Activated CD4-positive, alpha-beta T cell treated with anti-CD3 and anti-CD28 coated beads for 24 hours (primary cell): Measurements from ENCODE around the gene HAGHL.

Experiments
- DNase-seq, 2 donors: peaks; one replicate each; pipeline ENCODE4 v3.0.0-alpha.2; 2020; ENCODE audit warnings: low read depth in 2 of 2

HAGHL gene

DNA sequence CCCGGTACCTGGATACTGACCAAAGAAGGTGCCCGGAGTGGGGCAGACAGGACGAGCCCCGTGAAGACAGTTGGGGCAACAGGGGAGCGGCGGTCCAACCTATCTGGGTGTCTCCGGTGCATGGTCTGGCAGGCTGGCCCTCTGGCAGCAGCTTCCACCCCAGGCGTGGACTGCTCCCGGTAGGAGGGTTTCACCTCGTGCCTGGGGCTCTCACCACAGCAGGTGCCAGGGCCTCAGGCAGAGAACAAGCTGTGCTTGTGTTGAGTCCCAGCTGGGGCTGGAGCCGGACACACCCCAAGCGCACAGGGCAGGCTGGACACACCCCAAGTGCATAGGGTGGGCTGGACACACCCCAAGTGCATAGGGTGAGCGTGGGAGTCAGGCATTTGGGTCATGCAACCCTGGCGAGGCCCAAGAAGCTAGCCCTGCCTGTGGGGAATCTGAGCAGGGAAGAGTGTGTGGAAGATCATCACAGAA is 19.8 kb upstream of the HAGHL start:
- no peak for DNase-seq

- DNase-seq: no peak
Observed at GRCh38 chr16:708019-708418, 18.9 kb upstream of the HAGHL start.

DNA sequence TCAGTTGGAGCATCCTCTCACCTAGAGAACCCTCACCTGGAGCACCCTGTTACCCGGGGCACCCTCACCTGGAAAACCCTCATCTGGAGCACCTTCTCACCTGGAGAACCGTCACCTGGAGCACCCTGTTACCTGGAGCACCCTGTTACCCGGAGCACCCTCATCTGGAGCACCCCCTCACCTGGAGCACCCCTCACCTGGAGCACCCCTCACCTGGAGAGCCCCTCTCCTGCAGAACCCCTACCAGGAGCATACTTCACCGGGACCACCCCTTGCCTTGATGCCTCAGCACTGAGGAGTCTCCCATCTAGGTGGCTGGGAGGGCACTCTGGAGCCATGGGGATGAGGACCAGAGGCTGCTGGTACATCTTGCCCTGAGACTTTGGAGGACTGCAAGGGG is 17.9 kb upstream of the HAGHL start:
- DNase-seq: no peak

DNA sequence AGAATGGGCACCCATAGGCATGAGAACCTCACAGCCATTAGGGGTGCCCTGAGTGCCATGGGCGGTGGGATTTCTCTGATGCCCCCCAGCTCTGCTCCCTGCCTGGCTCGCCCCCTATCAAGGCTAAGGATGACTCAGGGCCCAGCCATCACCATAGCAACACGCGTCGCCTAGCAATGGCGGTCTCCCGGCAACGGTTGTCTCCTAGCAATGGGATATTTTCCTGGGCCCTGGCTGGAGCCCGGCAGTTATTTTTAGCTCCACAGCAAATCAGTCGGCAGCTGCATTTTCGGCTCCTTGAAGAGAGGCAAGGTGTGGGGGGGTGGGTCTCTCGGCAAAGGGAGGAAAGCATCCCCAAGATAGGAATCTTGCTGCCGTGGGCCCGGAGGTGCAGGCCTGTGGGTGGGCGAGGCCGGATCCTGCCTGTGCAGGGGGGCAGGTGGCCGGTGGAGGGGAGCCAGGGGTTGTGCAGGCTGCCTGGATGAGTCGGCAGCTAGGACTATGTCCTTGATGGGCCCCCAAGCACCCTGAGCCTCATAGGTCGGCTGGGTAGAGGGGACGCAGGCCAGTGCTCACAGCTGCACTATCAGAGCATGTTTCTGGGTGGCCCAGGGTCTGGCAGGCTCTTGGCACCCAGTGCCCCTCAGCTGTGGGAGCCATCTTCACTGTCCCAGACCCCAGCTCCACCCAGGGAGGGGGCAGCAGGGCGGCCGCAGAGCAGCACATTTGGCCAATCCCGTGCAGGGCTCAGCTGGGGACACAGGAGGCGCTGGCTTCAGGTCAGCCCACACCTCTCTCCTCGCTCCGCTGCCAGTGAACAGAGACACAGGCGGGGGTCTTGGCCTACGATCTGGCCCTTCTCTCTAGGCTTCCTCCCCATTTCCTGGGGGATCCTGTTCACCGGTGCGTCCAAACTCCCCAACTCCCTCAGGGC is 17.1 kb upstream of the HAGHL start:
- no peak for DNase-seq

GRCh38 chr16:710500-711075 is 16.3 kb upstream of the HAGHL start:
- DNase-seq: no peak

- DNase-seq: no peak
Observed at GRCh38 chr16:711084-711483, 15.8 kb upstream of the HAGHL start.

DNA sequence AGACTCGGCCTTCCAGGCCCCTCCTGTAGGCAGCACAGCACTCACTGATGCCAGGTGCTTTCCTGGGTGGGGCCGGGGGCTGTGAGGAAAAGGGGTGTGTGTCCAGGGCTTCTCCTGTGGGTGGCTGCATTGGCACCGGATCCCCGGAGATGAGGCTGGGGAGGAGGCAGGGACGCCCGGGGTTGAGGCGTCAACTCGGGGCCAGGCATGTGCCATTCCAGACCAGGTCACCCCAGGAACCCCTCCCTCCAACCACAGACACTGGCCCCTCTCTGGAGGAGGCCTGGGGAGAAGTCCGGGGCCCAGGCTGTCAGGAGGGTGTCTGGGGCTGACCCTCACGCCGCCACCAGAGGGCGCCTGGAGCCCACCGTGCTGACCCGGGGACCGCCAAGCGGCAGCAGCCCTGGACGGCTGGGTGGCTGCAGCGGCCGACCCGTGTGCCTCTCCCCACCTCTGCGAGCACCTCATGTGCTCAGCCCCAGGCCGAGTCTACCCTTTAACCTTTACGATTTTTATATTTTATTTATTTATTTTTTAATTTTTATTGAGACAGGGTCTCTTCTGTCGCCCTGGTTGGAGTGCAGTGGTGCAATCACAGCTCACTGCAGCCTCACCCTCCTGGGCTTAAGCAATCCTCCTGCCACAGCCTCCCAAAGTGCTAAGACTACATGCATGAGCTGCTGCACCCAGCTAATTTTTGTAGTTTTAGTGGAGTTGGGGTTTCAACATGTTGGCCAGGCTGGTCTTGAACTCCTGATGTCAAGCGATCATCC is 15.2 kb upstream of the HAGHL start:
- DNase-seq: peak; percentile 72 to 78

GRCh38 chr16:712740-713250 is 14.1 kb upstream of the HAGHL start:
- peak in 1 of 2 donors; percentile 49 for DNase-seq

GRCh38 chr16:714079-714478 is 12.8 kb upstream of the HAGHL start:
- DNase-seq: no peak

GRCh38 chr16:714558-715476 is 12.1 kb upstream of the HAGHL start, which contains the start of gene METRN:
Gene METRN, plus strand, starts transcription at chr16:715118. Its CDS starts 172 bp downstream, at chr16:715290.
- DNase-seq: peak; percentile 86 to 92

DNA sequence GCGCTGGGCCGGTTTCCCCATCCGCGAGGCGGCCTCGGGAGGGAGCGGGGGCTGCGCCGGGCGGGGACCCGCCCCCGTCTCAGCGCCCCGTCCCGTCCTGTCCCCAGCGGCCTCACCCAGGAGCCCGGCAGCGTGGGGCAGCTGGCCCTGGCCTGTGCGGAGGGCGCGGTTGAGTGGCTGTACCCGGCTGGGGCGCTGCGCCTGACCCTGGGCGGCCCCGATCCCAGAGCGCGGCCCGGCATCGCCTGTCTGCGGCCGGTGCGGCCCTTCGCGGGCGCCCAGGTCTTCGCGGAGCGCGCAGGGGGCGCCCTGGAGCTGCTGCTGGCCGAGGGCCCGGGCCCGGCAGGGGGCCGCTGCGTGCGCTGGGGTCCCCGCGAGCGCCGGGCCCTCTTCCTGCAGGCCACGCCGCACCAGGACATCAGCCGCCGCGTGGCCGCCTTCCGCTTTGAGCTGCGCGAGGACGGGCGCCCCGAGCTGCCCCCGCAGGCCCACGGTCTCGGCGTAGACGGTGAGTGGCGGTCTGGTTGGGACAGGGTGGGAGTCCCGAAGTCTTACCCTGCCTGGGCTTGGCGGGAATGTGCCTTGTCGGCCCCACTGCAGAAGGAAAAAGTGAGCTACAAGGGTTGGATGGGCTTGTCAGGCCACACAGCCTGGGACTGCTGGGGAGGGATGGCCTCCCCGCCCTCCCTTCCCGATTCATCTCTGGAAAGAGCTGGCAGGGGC is 11.3 kb upstream of the HAGHL start:
- DNase-seq: no peak

GRCh38 chr16:716200-716568 is 10.7 kb upstream of the HAGHL start:
- no peak for DNase-seq

DNA sequence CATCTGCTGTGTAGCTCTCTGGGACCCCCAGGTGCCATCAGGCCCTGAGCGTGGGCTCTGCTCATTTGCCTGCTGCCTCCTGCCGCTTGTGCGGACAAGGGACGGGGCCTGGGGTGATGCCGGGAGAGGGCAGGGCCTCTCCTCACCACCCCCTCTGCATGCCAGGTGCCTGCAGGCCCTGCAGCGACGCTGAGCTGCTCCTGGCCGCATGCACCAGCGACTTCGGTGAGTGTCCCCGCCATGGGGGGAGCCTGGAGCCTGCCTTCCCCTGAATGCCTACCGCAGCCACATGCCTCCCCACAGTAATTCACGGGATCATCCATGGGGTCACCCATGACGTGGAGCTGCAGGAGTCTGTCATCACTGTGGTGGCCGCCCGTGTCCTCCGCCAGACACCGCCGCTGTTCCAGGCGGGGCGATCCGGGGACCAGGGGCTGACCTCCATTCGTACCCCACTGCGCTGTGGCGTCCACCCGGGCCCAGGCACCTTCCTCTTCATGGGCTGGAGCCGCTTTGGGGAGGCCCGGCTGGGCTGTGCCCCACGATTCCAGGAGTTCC is 10.1 kb upstream of the HAGHL start:
- no peak for DNase-seq

DNA sequence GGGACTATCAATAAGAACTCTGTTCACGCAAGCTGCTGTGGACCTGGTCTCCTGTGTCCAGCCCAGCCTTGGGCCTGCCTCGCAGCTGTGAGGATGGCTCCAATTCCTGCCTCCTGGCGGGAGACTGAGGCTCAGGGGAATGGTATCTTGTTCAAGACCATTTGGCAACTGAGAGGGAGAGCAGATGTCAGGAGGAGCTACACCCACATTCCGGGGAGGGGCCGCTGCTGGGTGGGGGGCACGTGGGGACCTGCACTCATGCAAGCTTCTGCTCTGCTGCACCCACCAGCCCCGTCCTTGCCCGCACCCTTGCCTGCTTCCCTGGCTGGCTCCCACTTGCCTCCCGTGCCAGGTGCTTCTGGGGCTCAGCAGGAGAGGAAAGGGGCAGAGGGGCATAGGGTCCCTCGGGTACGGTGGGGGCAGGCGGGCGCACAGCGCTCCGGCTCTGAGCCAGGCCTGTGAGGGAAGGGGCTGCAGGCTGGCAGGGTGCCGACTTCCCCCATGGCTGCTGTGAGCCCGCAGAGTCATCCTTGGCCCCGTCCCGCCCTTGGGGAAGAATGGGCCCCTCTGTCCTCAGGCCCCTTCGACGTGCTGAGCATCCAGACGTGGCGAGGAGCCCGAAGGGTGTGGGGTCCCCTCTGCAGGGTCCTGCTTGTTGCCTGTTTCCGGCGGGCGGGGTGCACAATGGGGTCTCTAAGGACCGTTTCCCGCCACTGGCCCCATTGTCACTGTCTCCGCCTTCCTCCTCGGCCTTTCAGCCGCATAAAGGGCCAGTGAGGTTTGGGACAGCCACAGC is 9.3 kb upstream of the HAGHL start:
- DNase-seq: no peak

DNA sequence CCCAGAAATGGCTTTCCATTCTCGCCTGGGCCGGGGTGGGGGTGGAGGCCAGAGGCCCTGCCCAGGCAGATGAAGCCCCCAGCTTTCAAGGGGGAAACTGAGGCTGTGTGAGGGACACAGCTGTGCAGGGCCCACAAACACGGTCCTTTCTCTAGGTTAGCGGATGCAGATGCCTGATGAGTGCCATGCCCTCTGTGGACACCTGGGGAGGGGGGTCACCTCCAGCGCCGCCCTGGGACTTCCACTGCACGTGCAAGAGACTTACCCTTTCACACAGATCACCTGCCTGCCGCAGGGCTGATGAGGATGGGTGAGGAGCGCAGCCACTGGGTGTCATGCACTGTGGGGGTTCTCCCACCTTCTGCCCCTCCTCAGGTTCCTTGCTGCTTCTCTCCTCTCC is 8.5 kb upstream of the HAGHL start:
- DNase-seq: no peak

GRCh38 chr16:718922-719321 is 8.0 kb upstream of the HAGHL start:
- no peak for DNase-seq

GRCh38 chr16:719815-720446 is 7.0 kb upstream of the HAGHL start:
- no peak for DNase-seq

- DNase-seq: peak in 1 of 2 donors; percentile 53
Observed at GRCh38 chr16:720447-720989, 6.4 kb upstream of the HAGHL start.
